Vagina (tissue), 2 donors: ENCODE results near the gene SLC22A3.

Experiments
- CTCF ChIP-seq, 3 experiments: fragments of 450-650 bp in 2 of 3; fragments of 200-600 bp in 1 of 3; sonication (generic) in 1 of 3; IDR thresholded peaks; one replicate each; pipeline ENCODE4 v1.5.1; 2017 to 2019; ENCODE audit warnings: antibody characterized with exemption in 3 of 3, mild to moderate bottlenecking in 2 of 3, moderate library complexity in 2 of 3
- POLR2A ChIP-seq, 2 donors: fragments of 450-650 bp; IDR thresholded peaks; one replicate each; pipeline ENCODE4 v1.6.1; 2017; ENCODE audit warnings: antibody characterized with exemption in 2 of 2, mild to moderate bottlenecking in 2 of 2, moderate library complexity in 2 of 2

- TF ChIP-seq CTCF (IDR thresholded peaks at IDR 0.05) = no peak
- TF ChIP-seq POLR2A (IDR thresholded peaks at IDR 0.05) = no peak
Observed at GRCh38 chr6:160429620-160429895, 81.4 kb downstream of the SLC22A3 start.
